Stomach (tissue), 19 donors: ENCODE data around the gene CIB4. TPM values are rescaled to one million over a fixed set of nuclear protein-coding genes. Genes with fewer than 3 reads are reported as not detected.
A peak's percentile ranks its signal among the peaks of the same experiment; 100 is the strongest.

Experiments
- DNase-seq, 2 donors: peaks; one replicate each; pipeline versions ENCODE4 v3.0.0 to v3.0.0-alpha.2; 2013 to 2019
- H3K27ac ChIP-seq, 5 donors: fragments of 200-600 bp in 4 of 5; sonication (generic) in 4 of 5; one replicate each; pipeline ENCODE4 v1.5.1; 2013 to 2019; ENCODE audit warnings: mild to moderate bottlenecking in 1 of 5, moderate library complexity in 1 of 5
- H3K27me3 ChIP-seq, 3 donors: fragments of 200-600 bp; sonication (generic); one replicate each; pipeline ENCODE4 v1.5.1; 2017 to 2019; ENCODE audit warnings: mixed run types in 1 of 3
- H3K36me3 ChIP-seq, 4 donors: fragments of 200-600 bp; sonication (generic); 1 replicate in 3 of 4; 2 replicates in 1 of 4; pipeline ENCODE4 v1.5.1; 2016 to 2019
- H3K4me1 ChIP-seq, 4 donors: fragments of 200-600 bp; sonication (generic); one replicate each; pipeline ENCODE4 v1.5.1; 2016 to 2019
- H3K4me3 ChIP-seq, 4 donors: fragments of 200-600 bp; sonication (generic) in 3 of 4; one replicate each; pipeline ENCODE4 v1.5.1; 2016 to 2019; ENCODE audit warnings: mild to moderate bottlenecking in 1 of 4
- H3K9me3 ChIP-seq, 4 donors: fragments of 200-600 bp; sonication (generic); one replicate each; pipeline ENCODE4 v1.5.1; 2016 to 2019
- CTCF ChIP-seq, 7 experiments: fragments of 450-650 bp in 4 of 7; fragments of 200-600 bp in 3 of 7; sonication (generic) in 3 of 7; IDR thresholded peaks; one replicate each; pipeline ENCODE4 v1.5.1; 2016 to 2019; ENCODE audit warnings: antibody characterized with exemption in 7 of 7, control low read depth in 2 of 7, mild to moderate bottlenecking in 1 of 7
- EP300 ChIP-seq: sonication (generic); formaldehyde crosslinking; IDR thresholded peaks from one replicate; pipeline ENCODE4 v1.6.1; 2017; ENCODE audit warnings: antibody characterized with exemption
- POLR2A ChIP-seq, 4 donors: fragments of 450-650 bp; IDR thresholded peaks; one replicate each; pipeline ENCODE4 v1.6.1; 2016; ENCODE audit warnings: antibody characterized with exemption in 4 of 4, control low read depth in 2 of 4, mild to moderate bottlenecking in 1 of 4, moderate library complexity in 1 of 4
- POLR2AphosphoS5 ChIP-seq, 3 donors: sonication (generic); formaldehyde crosslinking; IDR thresholded peaks; one replicate each; pipeline ENCODE4 v1.6.1; 2016; ENCODE audit warnings: antibody characterized with exemption in 3 of 3
- WGBS, 5 donors: extraction: QIAGEN DNeasy Blood & Tissue Kit in 3 of 5; methylation state at CpG; one replicate each; pipeline versions ENCODE4 v1.1.5 to v1.1.7; 2013 to 2018; 5-methylcytosine and 5-hydroxymethylcytosine counted together
- intact Hi-C: fragments of 100-400 bp; cut with DNase I; formaldehyde crosslinking; loops from one replicate; pipeline ENCODE4 v1.15.1; 2023; ENCODE audit warnings: low total_unique reads
- long read RNA-seq, 10 donors: transcript quantifications; one replicate each; lab custom pipeline, GENCODE V29; 2026
- polyA plus RNA-seq, 3 donors: library from polyadenylated mRNA; stranded (reverse); fragments of 200-250 nt; gene quantifications; one replicate each; pipeline ENCODE4 v1.2.3, GENCODE V29; 2013
- total RNA-seq, 5 donors: library from RNA; depleted of rRNA; stranded (reverse); fragments of >200 nt; gene quantifications; one replicate each; pipeline versions ENCODE4 v1.1.0 to v1.2.3, GENCODE V29; 2014 to 2016
- donor health status: healthy with polysubstance abuse.
- donor health status: Bipolar disorder and iron deficiency.
- donor health status: healthy.

Gene CIB4
- total RNA-seq: 1 to 10 TPM in 1 of 5 donors, not detected in 4; 1.8 TPM
- polyA plus RNA-seq: 1 to 10 TPM in 1 of 3 donors, not detected in 2; 1.8 TPM
- long read RNA-seq, donor 1: 0 reads
- long read RNA-seq, donor 2: 0 reads
- long read RNA-seq, donor 3: 0 reads
- long read RNA-seq, donor 4: 0 reads
- long read RNA-seq, donor 5: 0 reads
- long read RNA-seq, donor 6: 0 reads
- long read RNA-seq, donor 7: 0 reads
- long read RNA-seq, donor 8: 0 reads
- long read RNA-seq, donor 9: 0 reads
- long read RNA-seq, donor 10: 0 reads

- Histone ChIP-seq H3K4me1 (peaks cover 0 to 9% (median 6%) of the 10 kb centered on the region in 4 donors), H3K4me3 (no peak within 1 kb of the TSS), H3K9me3 (no peaks in the 10 kb centered on the region), H3K27ac (no peak within 1 kb of the TSS), H3K36me3 (no peaks in the 10 kb centered on the region), H3K27me3 (peaks cover 0 to 47% (median 0%) of the 10 kb centered on the region in 3 donors)
- peak in 1 of 2 donors; percentile 20 for DNase-seq
- intact Hi-C loops: no loop called here
- TF ChIP-seq POLR2AphosphoS5 (IDR thresholded peaks at IDR 0.05): no peak
- no peak for TF ChIP-seq POLR2A (IDR thresholded peaks at IDR 0.05)
- no peak for TF ChIP-seq EP300
- TF ChIP-seq CTCF (IDR thresholded peaks at IDR 0.05): no peak
- 64 to 78% (median 74%) methylated on average over 8 of the region's 8 CpGs for WGBS, 5 donors
Observed at GRCh38 chr2:26640781-26641564, at the start of gene CIB4. Gene CIB4 (minus strand): TSS chr2:26641366. CDS start chr2:26641314, 52 bp downstream.

- Histone ChIP-seq H3K4me3 (no peak overlapping the region), H3K27ac (no peak overlapping the region), H3K9me3 (no peaks in the 10 kb centered on the region), H3K27me3 (peaks cover 0 to 74% (median 11%) of the 10 kb centered on the region in 3 donors), H3K4me1 (peaks cover 12 to 17% (median 14%) of the 10 kb centered on the region in 4 donors), H3K36me3 (no peaks in the 10 kb centered on the region)
- intact Hi-C loops: no loop called here
- no peak for TF ChIP-seq CTCF (IDR thresholded peaks at IDR 0.05)
- no peak for TF ChIP-seq POLR2AphosphoS5 (IDR thresholded peaks at IDR 0.05)
- TF ChIP-seq POLR2A (IDR thresholded peaks at IDR 0.05): no peak
- TF ChIP-seq EP300: no peak
- peak in 1 of 2 donors; percentile 48 for DNase-seq
- WGBS, 5 donors: 19 to 44% (median 30%) methylated on average over 5 of the region's 5 CpGs
Observed at GRCh38 chr2:26687801-26688200, 46.6 kb upstream of the CIB4 start.

- H3K4me1 ChIP-seq: peaks cover 11 to 14% (median 12%) of the 10 kb centered on the region in 4 donors
- intact Hi-C loops: no loop called here
- H3K27ac ChIP-seq: no peak overlapping the region
- peaks cover 0 to 71% (median 10%) of the 10 kb centered on the region in 3 donors for H3K27me3 ChIP-seq
- H3K4me3 ChIP-seq: no peak overlapping the region
- TF ChIP-seq POLR2A (IDR thresholded peaks at IDR 0.05) (no peak), CTCF (IDR thresholded peaks at IDR 0.05) (no peak), EP300 (no peak), POLR2AphosphoS5 (IDR thresholded peaks at IDR 0.05) (no peak)
- no peaks in the 10 kb centered on the region for H3K36me3 ChIP-seq
- WGBS, 5 donors: 71 to 85% (median 74%) methylated on average over 2 to 4 of the region's 4 CpGs
- H3K9me3 ChIP-seq: no peaks in the 10 kb centered on the region
- no peak for DNase-seq
Observed at GRCh38 chr2:26687328-26687727, 46.2 kb upstream of the CIB4 start.

- Histone ChIP-seq H3K9me3 (no peaks in the 10 kb centered on the region), H3K27me3 (peaks cover 0 to 67% (median 3%) of the 10 kb centered on the region in 3 donors), H3K27ac (no peak overlapping the region), H3K36me3 (no peaks in the 10 kb centered on the region), H3K4me1 (peaks cover 0 to 4% (median 2%) of the 10 kb centered on the region in 4 donors), H3K4me3 (no peak overlapping the region)
- TF ChIP-seq EP300: no peak
- TF ChIP-seq POLR2A (IDR thresholded peaks at IDR 0.05): no peak
- TF ChIP-seq CTCF (IDR thresholded peaks at IDR 0.05): no peak
- no peak for TF ChIP-seq POLR2AphosphoS5 (IDR thresholded peaks at IDR 0.05)
- peak in 1 of 2 donors; percentile 78 for DNase-seq
- intact Hi-C loops: no loop called here
- WGBS, 5 donors: 16 to 33% (median 22%) methylated on average over 13 to 16 of the region's 16 CpGs
Observed at GRCh38 chr2:26685989-26686839, 45.0 kb upstream of the CIB4 start.
